Hepatocyte (in vitro differentiated cells): ENCODE data around the gene IL1RAPL1.

Source experiments
- CTCF ChIP-seq: fragments of 200-600 bp; sonication (generic); IDR thresholded peaks from 2 replicates; pipeline ENCODE4 v1.5.1; 2016; ENCODE audit warnings: antibody characterized with exemption, mild to moderate bottlenecking; ENCODE audit not compliant: poor library complexity
- EZH2 ChIP-seq: fragments of 200-600 bp; sonication (generic); IDR thresholded peaks from 2 replicates; pipeline ENCODE4 v1.6.1; 2016; ENCODE audit warnings: antibody characterized with exemption, mild to moderate bottlenecking, borderline replicate concordance

GRCh38 chrX:29659911-29660310, 1072.7 kb downstream of the IL1RAPL1 start:
- no peak for TF ChIP-seq CTCF
- no peak for TF ChIP-seq EZH2
